Left ventricle myocardium superior (tissue), 1 donor: Measurements from ENCODE around the gene CLMN. TPM values are rescaled to one million over a fixed set of nuclear protein-coding genes. Genes with fewer than 3 reads are reported as not detected.
A peak's percentile ranks its signal among the peaks of the same experiment; 100 is the strongest.

Source experiments
- ATAC-seq: fragments of 200-7000 bp; cut with Tn5 transposase; one replicate; pipeline ENCODE4 v1.9.1; 2020; ENCODE audit warnings: mild to moderate bottlenecking, moderate library complexity
- DNase-seq: peaks from one replicate; pipeline ENCODE4 v3.0.0-alpha.2; 2020
- intact Hi-C: fragments of 100-400 bp; cut with micrococcal nuclease; formaldehyde crosslinking; loops from one replicate; pipeline ENCODE4 v1.11.0; 2022
- total RNA-seq: library from RNA; stranded (reverse); fragmentation: NEBNext Ultra II Directional; extraction: Animal tissue kit (Norgen Biotek cat#: 25700); gene quantifications from one replicate; pipeline ENCODE4 v1.2.1, GENCODE V29; 2021
- donor health status: DM: no; HTN: yes; CAD: no; lungs with severe emphysema.

The CLMN gene
- total RNA-seq, 1 donor from 2014 or later, result 8.9 TPM

DNA sequence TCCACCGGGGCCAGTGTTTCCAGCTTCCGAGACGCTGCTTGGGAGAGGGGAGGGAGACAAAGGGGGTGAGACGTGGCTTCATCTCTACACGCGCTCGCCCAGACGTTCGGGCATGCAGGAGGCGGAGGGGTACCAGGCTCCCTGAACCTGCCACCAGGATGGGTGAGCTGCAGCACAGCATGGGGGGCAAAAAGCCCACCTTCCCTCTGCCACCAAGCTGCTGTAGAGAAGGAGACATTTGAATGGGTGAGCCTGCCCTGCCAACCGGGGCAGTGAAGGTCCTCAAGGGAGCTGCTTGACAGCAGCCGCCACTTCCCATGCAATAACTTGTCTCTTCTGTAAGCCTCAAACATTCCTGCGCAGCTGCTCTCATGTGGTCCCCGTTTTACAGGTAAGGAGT, 83.9 kb downstream of the CLMN start:
- intact Hi-C loops, result no loop called here
- ATAC-seq, result no peak
- no peak for DNase-seq

DNA sequence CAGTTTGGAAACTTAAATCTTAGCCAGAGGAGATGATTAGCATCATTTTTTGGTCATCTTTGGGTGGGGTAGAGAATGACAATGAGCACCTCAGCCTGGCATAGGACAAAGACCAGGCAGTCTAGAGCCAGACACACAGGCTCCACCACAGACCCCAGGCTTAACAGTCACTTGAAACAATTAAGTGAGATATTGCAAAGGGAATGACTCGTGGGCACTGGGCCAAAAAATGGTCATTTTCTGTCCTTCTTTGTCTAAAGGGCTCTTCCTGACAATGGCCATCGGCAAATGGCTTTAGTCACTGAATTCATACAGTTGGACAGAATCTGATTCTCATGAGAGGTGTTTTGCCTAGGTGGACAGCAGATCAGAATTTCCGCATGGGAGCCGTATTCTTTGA, 84.4 kb downstream of the CLMN start:
- DNase-seq (no peak), ATAC-seq (no peak)
- intact Hi-C loops, result no loop called here

DNA sequence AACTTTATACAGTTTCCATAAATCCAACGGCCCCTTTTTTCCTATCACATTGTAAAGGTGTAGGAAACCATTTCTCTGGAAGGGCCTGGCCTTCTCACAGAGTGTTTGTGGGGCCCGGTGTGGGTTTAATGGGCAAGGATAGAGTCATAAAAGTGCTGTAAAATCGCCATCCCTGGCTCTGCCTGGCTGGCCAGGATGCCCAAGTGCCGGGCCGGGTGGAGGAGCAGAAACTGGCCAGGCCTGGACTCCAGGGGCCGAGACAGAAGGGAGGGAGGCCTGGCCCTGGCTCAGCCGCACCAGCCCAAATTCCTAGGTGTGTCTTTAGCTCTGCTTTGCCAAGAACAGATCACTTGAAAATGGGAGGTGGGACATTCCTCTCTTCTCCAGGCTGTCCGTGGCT, 85.3 kb downstream of the CLMN start:
- intact Hi-C loops, result no loop called here
- ATAC-seq, result peak; percentile 10
- DNase-seq, result no peak

DNA sequence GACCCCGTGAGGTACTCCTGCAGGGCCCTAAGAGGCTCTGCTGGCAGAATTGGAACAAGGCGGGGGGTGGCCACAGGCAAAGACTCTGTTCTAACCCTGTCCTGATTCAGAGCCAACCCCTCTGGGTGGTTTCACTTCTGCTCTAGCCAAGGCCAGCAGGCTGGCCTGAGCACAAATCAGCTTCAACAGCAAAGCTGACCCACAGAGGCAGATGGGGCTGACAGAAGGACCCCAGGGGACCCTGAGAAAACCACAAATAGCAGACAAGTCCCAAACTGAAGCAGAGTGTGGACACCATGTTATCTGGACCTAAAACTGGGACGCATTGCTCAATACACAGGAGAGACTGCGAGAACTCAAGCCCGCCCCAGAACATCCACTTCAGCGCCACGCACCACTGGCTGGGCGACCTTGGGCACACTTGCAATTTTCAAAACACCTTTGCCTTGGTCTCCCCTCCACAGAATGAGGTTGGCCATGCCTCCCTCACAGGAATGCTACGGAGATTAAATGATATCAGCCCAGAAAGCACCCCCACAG, 85.9 kb downstream of the CLMN start:
- ATAC-seq (peak; percentile 93), DNase-seq (peak; percentile 73)

DNA sequence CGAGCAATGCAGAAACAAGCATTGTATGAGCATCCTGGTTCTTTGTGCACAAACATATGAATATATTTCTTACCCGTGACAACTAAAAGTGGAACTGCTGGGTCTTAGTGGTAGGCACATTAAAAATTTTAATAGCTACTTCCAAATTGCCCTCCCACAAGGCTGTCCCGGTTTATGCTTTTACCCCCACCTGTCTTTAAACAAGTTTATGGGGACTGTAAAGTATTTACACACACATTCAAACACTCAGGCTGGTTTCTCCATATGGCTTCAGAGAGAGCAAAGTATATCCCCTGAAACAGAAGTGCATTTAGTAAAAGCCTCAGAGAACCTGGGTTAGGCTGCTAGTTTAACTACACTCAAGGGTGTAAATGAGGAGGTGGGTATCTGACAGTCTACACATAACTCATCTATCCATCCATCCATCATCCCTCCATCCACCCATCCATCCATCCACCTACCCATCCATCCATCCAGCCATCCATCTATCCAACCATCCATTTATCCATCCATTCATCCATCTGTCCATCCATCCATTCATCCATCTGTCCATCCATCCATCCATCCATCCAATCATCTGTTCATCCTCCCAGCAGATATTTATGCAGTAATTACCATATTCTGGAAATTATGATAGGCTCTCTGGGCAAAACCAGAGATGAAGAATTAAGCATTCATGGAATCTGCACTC, 86.7 kb downstream of the CLMN start:
- DNase-seq (no peak), ATAC-seq (no peak)
- intact Hi-C loops, result no loop called here

More for the DNA sequence above, 85.9 kb downstream of the CLMN start:
- intact Hi-C loops, result no loop called here

DNA sequence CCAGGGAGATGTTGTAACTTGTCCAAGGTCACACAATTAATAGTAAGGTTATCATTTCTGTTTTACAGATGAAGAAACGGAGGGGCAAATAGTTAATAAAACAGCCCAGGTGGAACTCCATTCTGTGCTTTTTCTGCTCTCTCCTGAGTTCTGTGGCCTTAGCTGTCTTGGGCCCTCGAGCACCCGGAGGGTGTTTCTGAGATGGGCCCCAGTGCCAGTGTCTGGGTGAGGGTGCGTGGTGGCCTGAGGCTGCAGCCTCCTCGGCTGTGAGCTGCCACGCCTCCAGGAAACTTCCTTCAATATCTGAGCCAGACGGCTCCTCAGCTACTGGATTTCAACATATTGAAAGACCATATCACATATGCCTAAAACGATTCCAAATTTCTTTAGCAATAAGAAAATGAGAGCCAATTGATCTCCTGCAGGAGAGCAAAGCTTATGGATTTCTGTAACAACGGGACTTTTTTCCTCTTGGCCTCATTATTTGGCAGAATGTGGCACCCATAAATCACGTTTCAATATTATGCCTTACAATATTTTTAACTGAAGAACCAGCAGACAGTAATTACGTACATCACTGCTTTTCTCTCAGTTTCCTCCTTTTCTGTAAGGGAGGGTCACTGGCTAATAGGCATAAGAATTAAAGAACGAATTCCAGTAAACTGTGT, 87.6 kb downstream of the CLMN start:
- ATAC-seq, result no peak
- intact Hi-C loops, result no loop called here
- no peak for DNase-seq

DNA sequence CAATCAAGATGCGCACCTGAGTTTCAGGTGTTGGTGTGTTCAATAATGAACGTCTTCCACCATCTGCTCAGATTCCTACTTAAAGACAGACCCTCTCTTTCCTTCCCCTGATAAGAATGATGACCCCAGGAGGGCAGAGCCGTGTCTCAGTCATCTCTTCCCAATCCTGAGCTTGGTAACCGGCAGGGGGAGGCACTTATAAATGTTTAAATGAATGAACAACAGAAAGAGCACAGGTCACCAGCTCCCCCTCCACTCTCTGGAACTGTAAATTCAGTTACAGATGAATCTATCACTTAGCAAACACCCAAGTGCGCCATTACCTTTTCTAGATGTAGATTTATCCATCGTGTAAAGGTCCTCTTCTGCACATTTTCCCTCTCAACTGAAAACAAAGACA, 90.0 kb downstream of the CLMN start:
- intact Hi-C loops, result no loop called here
- ATAC-seq (no peak), DNase-seq (no peak)

DNA sequence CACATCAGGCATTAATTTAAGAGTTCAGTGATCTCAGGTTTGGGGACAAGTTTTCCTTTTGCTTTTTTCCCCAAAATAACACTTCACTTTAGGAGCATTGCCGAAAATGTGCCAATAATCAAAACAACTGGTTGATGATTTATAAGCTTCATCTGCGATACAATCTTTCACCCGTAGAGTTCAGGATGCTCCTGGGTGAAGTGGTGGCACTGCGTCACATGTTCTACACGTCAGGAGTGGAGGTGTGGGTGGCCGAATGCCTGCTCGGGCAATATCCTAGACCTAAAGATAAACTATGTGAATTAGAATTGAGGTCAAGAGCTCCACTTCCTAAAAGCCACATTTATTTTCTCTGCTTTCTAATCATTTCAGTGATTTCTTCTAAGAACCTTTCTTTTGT, 91.5 kb downstream of the CLMN start:
- DNase-seq, result no peak
- intact Hi-C loops, result no loop called here
- ATAC-seq, result no peak

DNA sequence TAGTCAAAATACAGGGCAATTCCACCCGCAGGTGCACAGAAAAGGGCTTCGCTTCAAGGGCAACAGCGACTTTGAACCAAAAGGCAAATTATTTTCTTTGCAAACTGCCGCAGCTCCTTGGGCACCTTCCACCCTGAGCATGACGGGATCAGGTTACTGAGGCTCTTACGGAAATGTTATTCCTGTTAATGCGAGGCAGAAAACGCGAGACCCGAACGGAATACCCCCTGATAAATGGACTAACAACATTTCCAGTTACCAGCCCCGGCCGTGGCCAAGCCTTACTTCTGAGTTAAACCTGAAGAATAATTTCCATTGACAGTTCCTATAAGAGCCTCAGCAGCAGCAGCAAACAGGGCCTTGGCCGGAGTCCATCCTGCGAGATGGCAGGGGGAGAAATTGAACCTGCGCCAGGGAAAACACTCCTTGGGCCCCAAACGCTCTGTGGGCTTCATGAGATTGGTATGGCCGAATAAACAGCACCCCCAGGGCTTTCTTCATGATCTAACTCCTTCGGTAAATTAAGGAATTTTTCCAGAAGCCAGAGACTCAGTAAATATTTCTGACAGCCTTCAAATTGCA, 92.3 kb downstream of the CLMN start:
- intact Hi-C loops, result no loop called here
- DNase-seq, result no peak
- ATAC-seq, result no peak

DNA sequence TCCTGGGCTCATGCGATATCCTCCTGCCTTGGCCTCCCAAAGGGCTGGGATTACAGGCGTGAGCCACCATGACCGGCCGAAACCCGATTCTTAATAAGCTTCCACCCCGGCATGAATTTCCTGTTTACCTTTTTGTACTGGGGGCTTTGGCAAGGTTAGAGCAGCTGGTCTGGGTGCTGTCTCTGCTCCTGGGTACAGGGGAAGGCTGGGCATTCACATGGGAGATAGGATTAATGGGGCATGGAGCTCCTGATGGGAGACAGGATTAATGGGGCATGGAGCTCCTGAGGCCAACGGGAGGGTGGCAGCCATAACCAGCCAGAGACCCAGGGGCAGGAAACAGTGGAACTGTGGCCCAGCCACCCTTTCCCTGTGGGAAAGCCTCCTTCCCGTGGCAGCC, 92.9 kb downstream of the CLMN start:
- intact Hi-C loops, result no loop called here
- DNase-seq (no peak), ATAC-seq (no peak)

DNA sequence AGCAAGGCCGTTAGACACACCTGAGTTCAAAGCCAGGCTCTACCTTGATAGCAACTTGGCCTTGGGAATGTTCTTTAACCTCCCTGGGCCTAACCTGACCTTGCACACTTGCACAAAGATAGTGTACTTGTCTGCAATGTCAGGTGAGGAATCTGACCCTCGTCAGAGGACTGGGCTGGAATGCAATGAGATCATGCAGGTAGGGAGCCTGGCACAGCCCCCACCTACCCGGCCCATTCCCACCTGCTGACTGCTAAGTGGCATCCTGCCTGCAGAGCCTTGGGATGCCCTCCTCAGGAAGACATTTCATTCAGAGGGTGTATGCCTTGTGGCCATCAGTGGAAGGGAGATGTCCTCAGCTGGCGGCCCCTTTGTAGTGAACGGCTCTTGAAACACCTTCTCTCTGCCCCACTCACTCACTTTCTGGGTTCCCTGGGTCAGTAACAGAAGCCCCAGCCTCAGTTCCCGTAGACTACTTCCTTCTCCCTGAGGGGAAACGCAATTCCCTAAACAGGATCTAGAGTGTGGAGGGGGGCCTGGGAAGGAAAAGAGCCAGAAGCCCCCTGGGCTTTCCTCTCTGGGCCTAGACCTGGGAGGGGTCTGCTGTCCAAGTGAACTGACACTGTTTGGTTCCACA, 94.3 kb downstream of the CLMN start:
- no peak for ATAC-seq
- intact Hi-C loops, result no loop called here

DNA sequence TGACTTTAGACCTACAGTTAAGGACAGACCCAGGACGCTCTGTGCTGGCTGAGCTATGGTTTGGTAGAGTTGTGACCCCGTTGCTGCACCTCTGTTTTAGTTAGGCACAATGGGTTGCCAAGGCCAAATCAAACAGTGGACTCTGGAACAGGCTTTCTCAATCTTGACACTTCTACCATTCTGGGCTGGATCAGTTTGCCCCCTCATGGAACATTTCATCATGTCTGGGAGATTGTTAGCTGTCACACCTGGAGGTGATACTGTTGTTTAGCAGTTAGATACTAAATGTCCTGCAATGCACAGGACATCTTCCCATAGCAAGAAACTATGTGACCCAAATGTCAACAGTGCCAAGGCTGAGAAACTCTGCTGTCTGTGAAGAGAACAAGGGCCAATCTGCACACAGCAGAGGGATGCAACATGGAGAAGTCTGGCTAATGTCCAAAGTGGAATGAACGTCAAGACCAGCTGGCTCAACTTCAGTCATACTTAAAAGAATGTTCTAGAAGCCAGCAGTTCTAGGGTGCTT, 96.8 kb downstream of the CLMN start:
- intact Hi-C loops, result no loop called here
- peak; percentile 71 for ATAC-seq
- DNase-seq, result no peak

More for the DNA sequence above, 94.3 kb downstream of the CLMN start:
- no peak for DNase-seq

DNA sequence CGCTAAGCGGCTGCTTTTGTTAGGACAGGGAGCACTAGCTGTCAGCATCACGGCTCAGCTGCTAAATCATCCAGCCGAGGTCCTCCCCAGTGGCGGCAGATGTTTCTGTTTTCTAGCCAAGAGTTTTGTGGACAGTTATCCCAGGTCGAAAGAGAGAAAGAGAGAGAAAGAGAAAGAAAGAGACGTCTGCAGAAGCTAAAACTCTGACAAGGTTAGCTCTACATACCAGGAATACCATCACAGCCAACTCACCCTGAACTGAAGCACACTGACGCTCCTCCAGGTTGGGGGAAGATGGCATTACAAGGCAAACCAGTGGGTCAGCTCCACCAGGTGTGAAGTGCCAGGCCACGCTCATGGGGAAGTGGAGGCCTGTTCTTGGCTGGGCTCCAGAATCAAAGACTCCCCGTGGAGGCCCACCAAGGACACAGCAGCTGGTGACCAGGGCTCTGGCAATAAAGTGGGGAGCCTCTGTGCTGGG, 97.5 kb downstream of the CLMN start:
- no peak for DNase-seq
- intact Hi-C loops, result no loop called here
- peak; percentile 47 for ATAC-seq

DNA sequence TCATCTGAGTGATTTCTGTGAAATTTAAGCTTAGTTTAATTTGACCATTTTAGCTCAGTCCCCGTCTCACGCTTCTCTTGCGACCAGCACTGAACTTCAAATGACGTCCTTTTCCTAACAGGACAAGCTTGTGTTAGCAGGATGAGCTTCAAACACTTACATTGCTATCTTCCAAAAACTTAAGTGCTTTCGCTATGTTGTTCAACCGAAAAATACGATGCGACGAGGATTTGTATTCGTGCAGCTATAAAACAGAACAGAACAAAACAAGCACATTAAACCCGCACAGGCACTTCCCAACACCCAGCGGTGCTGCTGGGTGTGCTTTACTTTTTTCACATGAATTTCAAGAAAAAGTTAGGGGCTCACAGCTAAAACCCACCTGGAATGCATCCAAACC, 98.2 kb downstream of the CLMN start:
- intact Hi-C loops, result no loop called here
- ATAC-seq, result no peak
- no peak for DNase-seq

DNA sequence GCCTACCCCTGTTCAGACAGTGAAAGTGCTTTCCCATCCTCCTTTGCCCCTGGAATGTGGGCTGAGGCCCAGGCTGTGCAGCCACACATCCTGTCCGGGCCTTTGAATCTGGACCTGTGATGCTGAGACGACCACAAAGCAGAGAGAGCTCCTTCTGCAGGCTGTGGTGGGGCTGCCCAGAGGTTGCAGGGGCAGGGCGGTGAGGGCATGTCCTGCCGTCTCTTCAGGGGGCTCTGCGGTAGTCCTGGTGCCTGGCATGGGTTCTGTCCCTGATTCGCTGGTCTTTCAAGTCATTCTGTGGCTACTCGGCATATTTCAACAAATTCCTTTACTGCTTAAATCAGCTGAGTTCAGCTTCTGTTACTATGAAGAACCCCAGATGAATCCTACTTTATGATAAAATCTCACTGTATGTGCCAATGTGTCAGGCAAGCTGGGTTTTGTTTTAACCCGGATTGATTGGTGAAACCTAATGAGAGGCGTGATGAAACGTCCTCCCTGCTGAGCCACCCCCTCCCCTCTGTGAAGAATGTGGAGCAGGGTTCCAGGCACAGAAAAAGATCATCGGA, 99.0 kb downstream of the CLMN start:
- ATAC-seq, result no peak
- intact Hi-C loops, result no loop called here
- DNase-seq, result no peak

DNA sequence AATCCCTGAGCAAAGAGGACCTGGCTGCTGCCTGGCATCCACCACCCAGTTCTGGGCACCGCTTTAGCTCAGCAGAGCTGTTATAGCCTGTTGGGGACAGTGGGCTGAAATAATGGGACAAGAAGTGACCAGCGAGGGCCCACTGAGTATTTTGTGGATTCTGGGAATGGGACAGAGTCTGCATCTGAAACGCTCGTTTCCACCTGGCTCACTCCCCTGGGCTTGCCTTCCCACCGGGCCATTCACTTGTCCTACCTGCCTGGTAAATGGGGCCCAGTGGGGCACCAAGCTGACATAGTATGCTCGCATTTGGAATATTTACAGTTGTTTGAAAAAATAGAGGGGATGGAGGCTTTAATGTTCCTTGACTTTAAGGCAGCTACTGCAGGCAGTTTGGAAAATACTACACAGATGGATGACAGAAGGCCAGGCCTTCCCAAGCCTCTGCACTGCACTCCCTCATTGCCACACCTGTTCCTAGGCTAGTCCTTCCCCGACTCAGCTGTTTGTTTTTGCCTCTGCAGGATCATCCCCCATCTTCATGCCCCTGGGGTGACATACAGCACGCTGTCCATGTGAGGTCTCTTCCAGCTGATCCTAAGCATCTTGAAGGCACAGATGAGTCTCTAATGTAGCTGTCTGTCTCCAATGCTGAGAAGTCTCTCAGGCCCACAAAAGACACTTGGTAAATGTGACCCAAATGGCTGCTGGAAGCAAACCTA, 101.1 kb downstream of the CLMN start:
- DNase-seq (no peak), ATAC-seq (no peak)
- intact Hi-C loops, result no loop called here

DNA sequence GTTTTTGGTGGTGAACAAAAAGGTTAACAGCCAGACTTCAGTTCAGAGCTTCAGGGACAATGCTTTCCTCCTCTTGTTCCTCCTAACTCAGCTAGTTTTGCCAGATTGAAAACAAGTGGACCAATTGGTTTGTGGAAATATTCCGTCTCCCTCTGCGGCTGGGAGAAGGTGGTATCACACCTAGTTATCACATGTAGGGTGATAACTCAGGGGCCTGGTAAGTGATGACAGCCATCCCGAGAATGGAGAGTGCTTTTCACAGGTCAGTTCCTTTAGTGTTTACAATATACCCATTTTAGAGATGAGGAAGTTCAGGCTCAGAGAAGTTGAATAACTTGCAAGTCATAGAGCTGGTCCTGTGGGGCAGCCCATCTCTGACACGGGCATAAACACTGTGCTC, 101.7 kb downstream of the CLMN start:
- intact Hi-C loops, result no loop called here
- DNase-seq (no peak), ATAC-seq (no peak)

DNA sequence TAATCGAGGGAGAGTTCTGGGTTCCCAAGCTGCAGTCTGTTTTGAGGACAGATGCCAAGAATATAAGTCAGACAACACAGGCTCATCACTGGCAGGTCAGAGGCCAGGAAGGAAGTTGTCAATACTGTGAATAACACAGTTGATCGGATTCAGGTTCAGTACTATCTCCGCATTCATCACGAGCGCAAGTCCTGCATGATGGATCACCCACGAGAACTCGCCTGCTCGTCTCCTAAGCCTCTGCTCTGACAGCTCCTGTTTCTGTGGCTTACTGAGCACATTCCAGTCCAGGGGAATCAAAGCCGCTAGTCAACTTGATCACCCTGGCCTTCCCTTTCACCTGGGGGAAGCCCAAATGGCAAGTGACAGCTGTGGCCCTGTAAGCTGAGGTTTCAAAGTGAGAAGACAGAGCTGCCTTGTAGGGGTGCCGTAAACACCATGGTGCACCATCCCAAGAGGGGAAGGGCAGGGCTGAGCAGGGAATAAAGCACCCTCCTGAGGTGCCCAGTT, 102.3 kb downstream of the CLMN start:
- DNase-seq, result no peak
- no peak for ATAC-seq
- intact Hi-C loops, result no loop called here

DNA sequence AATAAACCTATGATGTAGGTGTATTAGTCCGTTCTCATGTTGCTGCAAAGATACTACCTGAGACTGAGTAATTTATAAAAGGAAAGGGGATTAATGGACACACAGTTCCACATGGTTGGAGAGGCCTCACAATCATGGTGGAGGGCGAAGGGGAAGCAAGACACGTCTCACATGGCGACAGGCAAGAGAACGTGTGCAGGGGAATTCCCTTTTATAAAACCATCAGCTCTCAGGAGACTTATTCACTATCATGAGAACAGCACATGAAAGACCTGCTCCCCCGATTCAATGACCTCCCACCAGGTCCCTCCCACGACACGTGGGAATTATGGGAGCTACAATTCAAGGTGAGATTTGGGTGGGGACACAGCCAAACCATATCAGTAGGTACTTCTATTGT, 103.7 kb downstream of the CLMN start:
- intact Hi-C loops, result no loop called here
- no peak for ATAC-seq
- no peak for DNase-seq
